Right atrium auricular region (tissue), 2 donors: ENCODE measurements around the gene CEMIP. TPM values are rescaled to one million over a fixed set of nuclear protein-coding genes. Genes with fewer than 3 reads are reported as not detected.

Experiments
- DNase-seq: peaks from one replicate; pipeline ENCODE4 v3.0.0-alpha.2; 2019; ENCODE audit warnings: low spot score
- H3K27ac ChIP-seq, 2 donors: fragments of 200-600 bp; sonication (generic); 1 replicate in 1 of 2; 2 replicates in 1 of 2; pipeline ENCODE4 v1.5.1; 2016 to 2019
- H3K27me3 ChIP-seq, 2 donors: fragments of 200-600 bp; sonication (generic); one replicate each; pipeline versions ENCODE4 v1.5.1 to v1.6.0; 2017 to 2019
- H3K36me3 ChIP-seq: fragments of 200-600 bp; sonication (generic); one replicate; pipeline ENCODE4 v1.5.1; 2016
- H3K4me1 ChIP-seq, 2 donors: fragments of 200-600 bp; sonication (generic); one replicate each; pipeline versions ENCODE4 v1.5.1 to v1.6.0; 2017 to 2019
- H3K4me3 ChIP-seq, 2 donors: fragments of 200-600 bp; sonication (generic); 1 replicate in 1 of 2; 2 replicates in 1 of 2; pipeline ENCODE4 v1.5.1; 2017 to 2019; ENCODE audit warnings: mild to moderate bottlenecking in 1 of 2, moderate library complexity in 1 of 2
- H3K9me3 ChIP-seq, 2 donors: fragments of 200-600 bp; sonication (generic); one replicate each; pipeline ENCODE4 v1.5.1; 2019
- CTCF ChIP-seq, 2 donors: fragments of 200-600 bp; sonication (generic); IDR thresholded peaks; one replicate each; pipeline ENCODE4 v1.5.1; 2019; ENCODE audit warnings: antibody characterized with exemption in 2 of 2
- total RNA-seq, 2 donors: library from RNA; depleted of rRNA; stranded (reverse); fragments of >200 nt; gene quantifications; one replicate each; pipeline ENCODE4 v1.1.0, GENCODE V29; 2016

The CEMIP gene
- total RNA-seq, 2 donors from 2014 or later: 0.22 to 2.9 TPM

- H3K4me3 ChIP-seq: no peak overlapping the region
- TF ChIP-seq CTCF (IDR thresholded peaks at IDR 0.05): no peak
- no peaks in the 10 kb centered on the region for H3K9me3 ChIP-seq
- no peaks in the 10 kb centered on the region for H3K27me3 ChIP-seq
- H3K4me1 ChIP-seq: no peaks in the 10 kb centered on the region
- no peak for DNase-seq
- H3K27ac ChIP-seq: no peak overlapping the region
- H3K36me3 ChIP-seq: no peaks in the 10 kb centered on the region
These were observed 55.7 kb downstream of the CEMIP start for GRCh38 chr15:80834906-80835305.

GRCh38 chr15:80835336-80835735 is 56.2 kb downstream of the CEMIP start:
- Histone ChIP-seq H3K4me3 (no peak overlapping the region), H3K9me3 (no peaks in the 10 kb centered on the region), H3K27me3 (no peaks in the 10 kb centered on the region), H3K4me1 (no peaks in the 10 kb centered on the region), H3K27ac (no peak overlapping the region), H3K36me3 (no peaks in the 10 kb centered on the region)
- no peak for DNase-seq
- TF ChIP-seq CTCF (IDR thresholded peaks at IDR 0.05): no peak

GRCh38 chr15:80836223-80836622 is 57.1 kb downstream of the CEMIP start:
- Histone ChIP-seq H3K27me3 (no peaks in the 10 kb centered on the region), H3K27ac (no peak overlapping the region), H3K4me1 (no peaks in the 10 kb centered on the region), H3K4me3 (no peak overlapping the region), H3K36me3 (no peaks in the 10 kb centered on the region), H3K9me3 (no peaks in the 10 kb centered on the region)
- TF ChIP-seq CTCF (IDR thresholded peaks at IDR 0.05): no peak
- DNase-seq: no peak

DNA sequence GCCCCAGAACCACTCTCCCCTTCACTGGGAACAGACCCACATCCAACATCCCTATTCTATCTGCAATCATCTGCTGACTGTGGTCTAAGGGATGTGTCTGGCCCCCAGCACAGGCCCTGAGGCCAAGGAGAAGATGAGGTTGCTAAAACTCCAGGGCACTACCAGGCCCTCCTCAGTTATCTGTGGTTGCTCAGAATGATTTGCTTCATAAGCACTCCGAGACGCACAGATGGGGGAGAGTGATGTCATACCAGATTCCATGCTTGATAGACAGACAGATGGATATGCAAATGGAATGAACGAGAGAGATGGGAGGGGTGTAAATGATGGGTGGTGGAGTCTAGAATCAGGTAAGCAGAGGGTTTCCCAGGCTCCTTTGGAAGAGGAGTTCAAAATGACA is 57.8 kb downstream of the CEMIP start:
- no peak for DNase-seq
- Histone ChIP-seq H3K4me3 (no peak overlapping the region), H3K4me1 (no peaks in the 10 kb centered on the region), H3K36me3 (no peaks in the 10 kb centered on the region), H3K27ac (no peak overlapping the region), H3K27me3 (no peaks in the 10 kb centered on the region), H3K9me3 (no peaks in the 10 kb centered on the region)
- TF ChIP-seq CTCF (IDR thresholded peaks at IDR 0.05): no peak

GRCh38 chr15:80838012-80838411 is 58.8 kb downstream of the CEMIP start:
- no peak for TF ChIP-seq CTCF (IDR thresholded peaks at IDR 0.05)
- no peaks in the 10 kb centered on the region for H3K27me3 ChIP-seq

DNA sequence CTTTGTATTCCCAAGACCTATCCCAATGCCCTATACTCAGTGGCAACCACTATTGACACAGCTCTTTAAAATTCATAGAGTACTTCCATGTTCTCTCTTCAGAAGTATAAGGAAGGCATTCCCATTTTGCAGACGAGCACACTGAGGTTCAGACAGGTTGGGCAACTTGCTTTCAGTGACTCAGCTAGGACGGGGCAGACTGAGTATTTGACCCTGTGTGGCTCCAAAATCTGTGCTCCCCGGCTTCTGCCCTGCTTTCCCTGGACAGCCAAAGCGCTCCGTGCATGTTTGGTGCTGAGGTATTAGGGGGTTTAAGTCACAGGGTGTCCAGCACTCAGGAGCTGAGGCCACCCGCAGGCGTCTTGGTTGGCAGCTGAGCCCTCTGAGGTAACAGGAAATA is 59.5 kb downstream of the CEMIP start:
- Histone ChIP-seq H3K4me1 (no peaks in the 10 kb centered on the region), H3K27ac (no peak overlapping the region), H3K9me3 (no peaks in the 10 kb centered on the region), H3K27me3 (no peaks in the 10 kb centered on the region), H3K36me3 (no peaks in the 10 kb centered on the region), H3K4me3 (no peak overlapping the region)
- DNase-seq: no peak
- TF ChIP-seq CTCF (IDR thresholded peaks at IDR 0.05): no peak

More at GRCh38 chr15:80838012-80838411, 58.8 kb downstream of the CEMIP start:
- Histone ChIP-seq H3K36me3 (no peaks in the 10 kb centered on the region), H3K4me1 (no peaks in the 10 kb centered on the region), H3K9me3 (no peaks in the 10 kb centered on the region), H3K4me3 (no peak overlapping the region), H3K27ac (no peak overlapping the region)
- DNase-seq: no peak
